ENCODE data around the gene GALNT16.

DNA sequence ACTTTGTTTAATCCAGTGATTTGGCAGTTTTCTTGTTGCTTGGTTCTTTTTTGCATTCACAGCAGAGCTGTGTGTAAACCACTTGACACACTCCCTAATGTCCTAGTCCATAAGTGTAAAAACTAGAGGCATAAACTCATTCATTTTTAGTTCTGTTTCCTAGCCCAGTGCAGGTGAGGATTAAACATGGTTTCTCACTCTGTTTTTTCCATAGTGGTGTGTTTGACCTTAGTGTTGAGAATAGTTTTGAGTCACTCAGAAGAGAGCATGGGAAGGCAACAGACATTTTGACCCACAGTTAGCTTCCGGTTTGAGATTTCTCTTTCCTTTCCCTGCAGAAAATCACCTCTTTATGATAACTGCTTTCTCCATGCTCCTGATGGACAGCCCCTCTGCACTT lies 24.2 kb upstream of the GALNT16 start:
- TF ChIP-seq POLR2AphosphoS5 (IDR thresholded peaks at IDR 0.05): no peak
- TF ChIP-seq, protein P1, sequence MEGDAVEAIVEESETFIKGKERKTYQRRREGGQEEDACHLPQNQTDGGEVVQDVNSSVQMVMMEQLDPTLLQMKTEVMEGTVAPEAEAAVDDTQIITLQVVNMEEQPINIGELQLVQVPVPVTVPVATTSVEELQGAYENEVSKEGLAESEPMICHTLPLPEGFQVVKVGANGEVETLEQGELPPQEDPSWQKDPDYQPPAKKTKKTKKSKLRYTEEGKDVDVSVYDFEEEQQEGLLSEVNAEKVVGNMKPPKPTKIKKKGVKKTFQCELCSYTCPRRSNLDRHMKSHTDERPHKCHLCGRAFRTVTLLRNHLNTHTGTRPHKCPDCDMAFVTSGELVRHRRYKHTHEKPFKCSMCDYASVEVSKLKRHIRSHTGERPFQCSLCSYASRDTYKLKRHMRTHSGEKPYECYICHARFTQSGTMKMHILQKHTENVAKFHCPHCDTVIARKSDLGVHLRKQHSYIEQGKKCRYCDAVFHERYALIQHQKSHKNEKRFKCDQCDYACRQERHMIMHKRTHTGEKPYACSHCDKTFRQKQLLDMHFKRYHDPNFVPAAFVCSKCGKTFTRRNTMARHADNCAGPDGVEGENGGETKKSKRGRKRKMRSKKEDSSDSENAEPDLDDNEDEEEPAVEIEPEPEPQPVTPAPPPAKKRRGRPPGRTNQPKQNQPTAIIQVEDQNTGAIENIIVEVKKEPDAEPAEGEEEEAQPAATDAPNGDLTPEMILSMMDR (IDR thresholded peaks at IDR 0.05): no peak
